CD14-positive monocyte (primary cell): ENCODE data around the gene RAI1. TPM values are rescaled to one million over a fixed set of nuclear protein-coding genes. Genes with fewer than 3 reads are reported as not detected.

Experiments used
- DNase-seq, 3 donors: peaks; one replicate each; pipeline ENCODE4 v3.0.0-alpha.2; 2011 to 2022
- H2AFZ ChIP-seq: 2 replicates; pipeline ENCODE4 v1.6.0; 2012; ENCODE audit warnings: mild to moderate bottlenecking, low read depth, low read length, inconsistent platforms; ENCODE audit not compliant: insufficient read depth, poor library complexity, severe bottlenecking
- H3K27ac ChIP-seq, 2 donors: 1 replicate in 1 of 2; 2 replicates in 1 of 2; pipeline ENCODE4 v1.5.1; 2012 to 2013; ENCODE audit warnings: low read length in 2 of 2, control low read depth in 1 of 2, inconsistent platforms in 1 of 2, low read depth in 1 of 2, mild to moderate bottlenecking in 1 of 2
- H3K27me3 ChIP-seq, 2 donors: one replicate each; pipeline versions ENCODE4 v1.6.0 to v1.6.1; 2011 to 2013; ENCODE audit warnings: low read length in 2 of 2; ENCODE audit not compliant: control insufficient read depth in 2 of 2, insufficient read depth in 2 of 2
- H3K36me3 ChIP-seq, 2 donors: replicated peaks in 1 of 2; 1 replicate in 1 of 2; 2 replicates in 1 of 2; pipeline versions ENCODE4 v1.5.1 to v1.6.1; 2012 to 2013; ENCODE audit warnings: low read length in 2 of 2, control low read depth in 1 of 2, inconsistent platforms in 1 of 2, mild to moderate bottlenecking in 1 of 2; ENCODE audit not compliant: insufficient read depth in 2 of 2, control insufficient read depth in 1 of 2
- H3K4me1 ChIP-seq, 2 donors: 1 replicate in 1 of 2; 2 replicates in 1 of 2; pipeline versions ENCODE4 v1.5.1 to v1.6.1; 2012 to 2013; ENCODE audit warnings: low read length in 2 of 2, control low read depth in 1 of 2, inconsistent platforms in 1 of 2, mild to moderate bottlenecking in 1 of 2, moderate library complexity in 1 of 2; ENCODE audit not compliant: insufficient read depth in 2 of 2, control insufficient read depth in 1 of 2
- H3K4me2 ChIP-seq: replicated peaks from 2 replicates; pipeline ENCODE3; 2012; ENCODE audit warnings: low read length, moderate library complexity, mild to moderate bottlenecking; ENCODE audit not compliant: poor library complexity, severe bottlenecking; ENCODE audit errors: extremely low read depth
- H3K4me3 ChIP-seq, 3 experiments: fragments of 200-600 bp in 1 of 3; sonication (generic) in 1 of 3; replicated peaks in 1 of 3; 1 replicate in 2 of 3; 2 replicates in 1 of 3; pipeline ENCODE4 v1.5.1; 2011 to 2013; ENCODE audit warnings: low read length in 3 of 3, mild to moderate bottlenecking in 3 of 3, control low read depth in 2 of 3, low read depth in 2 of 3, inconsistent platforms in 1 of 3, moderate library complexity in 1 of 3
- H3K79me2 ChIP-seq: 2 replicates; pipeline ENCODE4 v1.6.0; 2012; ENCODE audit warnings: mild to moderate bottlenecking, control low read depth, inconsistent platforms, low read length, moderate library complexity; ENCODE audit not compliant: insufficient read depth
- H3K9ac ChIP-seq: 2 replicates; pipeline ENCODE4 v1.6.0; 2017; ENCODE audit warnings: low read length, mild to moderate bottlenecking; ENCODE audit not compliant: insufficient read depth, poor library complexity, severe bottlenecking
- H3K9me3 ChIP-seq, 2 donors: replicated peaks in 1 of 2; 1 replicate in 1 of 2; 2 replicates in 1 of 2; pipeline versions ENCODE4 v1.5.1 to v1.6.1; 2012 to 2013; ENCODE audit warnings: low read length in 2 of 2, control low read depth in 1 of 2; ENCODE audit not compliant: control insufficient read depth in 1 of 2, insufficient read depth in 1 of 2
- H4K20me1 ChIP-seq: 2 replicates; pipeline ENCODE4 v1.6.0; 2012; ENCODE audit warnings: mild to moderate bottlenecking, low read length, control low read depth, moderate library complexity; ENCODE audit not compliant: insufficient read depth
- H3K27ac Mint-ChIP-seq, 7 donors: one replicate each; pipeline ENCODE4 v1.8.0; 2020; ENCODE audit warnings: mild to moderate bottlenecking in 7 of 7, mixed read lengths in 7 of 7, moderate library complexity in 6 of 7, inconsistent platforms in 2 of 7
- H3K27me3 Mint-ChIP-seq, 3 donors: one replicate each; pipeline ENCODE4 v1.8.0; 2021 to 2022; ENCODE audit warnings: low read depth in 3 of 3, mild to moderate bottlenecking in 3 of 3, mixed read lengths in 3 of 3, moderate library complexity in 3 of 3, inconsistent platforms in 1 of 3
- H3K36me3 Mint-ChIP-seq, 2 donors: one replicate each; pipeline ENCODE4 v1.8.0; 2020; ENCODE audit warnings: mixed read lengths in 2 of 2, inconsistent platforms in 1 of 2, mild to moderate bottlenecking in 1 of 2
- H3K4me1 Mint-ChIP-seq: one replicate; pipeline ENCODE4 v1.8.0; 2020; ENCODE audit warnings: mild to moderate bottlenecking, mixed read lengths
- H3K4me3 Mint-ChIP-seq, 2 donors: one replicate each; pipeline ENCODE4 v1.8.0; 2020; ENCODE audit warnings: mild to moderate bottlenecking in 2 of 2, mixed read lengths in 2 of 2, moderate library complexity in 1 of 2
- H3K9me3 Mint-ChIP-seq, 7 donors: one replicate each; pipeline ENCODE4 v1.8.0; 2020 to 2022; ENCODE audit warnings: mixed read lengths in 7 of 7, mild to moderate bottlenecking in 6 of 7, moderate library complexity in 6 of 7, inconsistent platforms in 2 of 7
- WGBS: methylation state at CpG from one replicate; pipeline ENCODE4 v1.1.5; 2013; ENCODE audit warnings: missing lambda C conversion rate; ENCODE audit not compliant: insufficient coverage; 5-methylcytosine and 5-hydroxymethylcytosine counted together
- intact Hi-C, 2 donors: fragments of 100-400 bp; cut with micrococcal nuclease; formaldehyde crosslinking; loops; one replicate each; pipeline versions ENCODE4 v1.15.0 to v1.15.1; 2023
- polyA plus RNA-seq, 3 donors: library from polyadenylated mRNA; depleted of rRNA in 1 of 3; unstranded in 2 of 3; stranded (reverse) in 1 of 3; fragments of 300-500 nt in 2 of 3; fragments of >200 nt in 1 of 3; fragmentation: Illumina TruSeq in 2 of 3; gene quantifications; 1 replicate in 2 of 3; 2 replicates in 1 of 3; pipeline ENCODE4 v1.2.3, GENCODE V29; 2012 to 2021
- TF ChIP-seq, protein P1 (sequence below): fragments of 200-600 bp; IDR thresholded peaks from one replicate; pipeline ENCODE4 v1.8.0; 2022; ENCODE audit warnings: antibody characterized with exemption, mild to moderate bottlenecking

The RAI1 gene
- polyA plus RNA-seq, 3 donors = 0.89 to 4.4 (median 1.5) TPM

DNA sequence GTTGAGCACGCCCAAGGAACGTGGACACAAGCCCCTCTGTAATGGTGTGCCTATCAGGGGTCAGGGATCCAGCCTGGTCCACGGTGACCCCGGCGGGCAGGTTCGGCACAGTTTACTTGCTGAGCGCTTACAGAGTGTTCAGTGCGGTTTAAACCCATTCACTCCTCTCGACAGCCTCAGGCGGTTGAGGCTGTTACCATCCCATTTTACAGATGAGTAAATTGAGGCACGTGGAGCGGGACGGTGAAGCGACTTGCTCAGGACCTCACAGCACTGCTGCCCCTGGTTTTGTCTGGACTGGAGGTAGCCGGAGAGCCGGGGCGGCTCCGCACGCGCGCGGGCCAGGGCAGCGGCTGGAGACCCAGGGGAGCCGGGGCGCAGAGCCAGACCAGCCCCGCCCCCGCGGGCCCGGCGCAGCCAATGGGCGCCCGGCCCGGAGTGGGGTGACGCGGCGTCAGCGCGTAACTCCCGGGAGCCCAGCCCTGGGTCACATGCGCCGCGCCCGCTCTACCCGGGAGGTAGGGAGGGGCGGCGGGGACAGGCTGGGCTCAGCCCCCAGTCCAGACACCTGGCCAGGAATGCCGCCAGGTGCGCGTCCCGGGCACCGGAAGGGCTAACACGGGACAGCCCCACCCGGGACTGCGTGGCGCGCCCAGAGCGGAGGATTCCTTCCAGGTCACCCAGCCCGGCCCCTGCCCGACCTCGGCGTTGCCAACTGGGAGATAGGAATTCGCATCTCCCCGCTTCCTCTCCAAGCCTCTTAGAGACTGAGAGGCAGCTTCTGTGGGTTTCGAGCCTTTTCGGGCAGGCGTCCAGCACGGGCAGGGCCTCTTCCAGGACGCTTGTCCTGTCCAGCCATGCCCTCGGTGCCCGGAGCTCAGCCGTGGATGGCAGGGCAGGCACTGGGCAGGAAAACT lies 158.8 kb downstream of the RAI1 start:
- H3K27me3 ChIP-seq = no peaks in the 10 kb centered on the region
- DNase-seq = peak; percentile 80 to 87 (median 85)
- H2AFZ ChIP-seq = peak overlapping the region; percentile 65
- H3K9me3 ChIP-seq = no peaks in the 10 kb centered on the region
- Mint-ChIP-seq H3K4me3 (peak overlapping the region; percentile 71 to 80), H3K27ac (peak overlapping the region; percentile 91 to 98 (median 96)), H3K4me1 (peaks cover 55% of the 10 kb centered on the region), H3K27me3 (peaks cover 0 to 4% (median 0%) of the 10 kb centered on the region in 3 donors), H3K36me3 (peaks cover 6 to 9% of the 10 kb centered on the region in 2 donors), H3K9me3 (no peaks in the 10 kb centered on the region)
- peak overlapping the region; percentile 87 for H3K9ac ChIP-seq
- H3K27ac ChIP-seq = peak overlapping the region; percentile 97 to 99
- H3K4me3 ChIP-seq = peak overlapping the region; percentile 72 to 83 (median 78)
- 2% methylated on average over 71 of the region's 71 CpGs for WGBS
- no peaks in the 10 kb centered on the region for H3K36me3 ChIP-seq
- H4K20me1 ChIP-seq = peaks cover 10% of the 10 kb centered on the region
- H3K79me2 ChIP-seq = peaks cover 18% of the 10 kb centered on the region
- TF ChIP-seq, protein P1, sequence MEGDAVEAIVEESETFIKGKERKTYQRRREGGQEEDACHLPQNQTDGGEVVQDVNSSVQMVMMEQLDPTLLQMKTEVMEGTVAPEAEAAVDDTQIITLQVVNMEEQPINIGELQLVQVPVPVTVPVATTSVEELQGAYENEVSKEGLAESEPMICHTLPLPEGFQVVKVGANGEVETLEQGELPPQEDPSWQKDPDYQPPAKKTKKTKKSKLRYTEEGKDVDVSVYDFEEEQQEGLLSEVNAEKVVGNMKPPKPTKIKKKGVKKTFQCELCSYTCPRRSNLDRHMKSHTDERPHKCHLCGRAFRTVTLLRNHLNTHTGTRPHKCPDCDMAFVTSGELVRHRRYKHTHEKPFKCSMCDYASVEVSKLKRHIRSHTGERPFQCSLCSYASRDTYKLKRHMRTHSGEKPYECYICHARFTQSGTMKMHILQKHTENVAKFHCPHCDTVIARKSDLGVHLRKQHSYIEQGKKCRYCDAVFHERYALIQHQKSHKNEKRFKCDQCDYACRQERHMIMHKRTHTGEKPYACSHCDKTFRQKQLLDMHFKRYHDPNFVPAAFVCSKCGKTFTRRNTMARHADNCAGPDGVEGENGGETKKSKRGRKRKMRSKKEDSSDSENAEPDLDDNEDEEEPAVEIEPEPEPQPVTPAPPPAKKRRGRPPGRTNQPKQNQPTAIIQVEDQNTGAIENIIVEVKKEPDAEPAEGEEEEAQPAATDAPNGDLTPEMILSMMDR = no peak
- H3K4me1 ChIP-seq = peaks cover 61 to 62% of the 10 kb centered on the region in 2 donors
- intact Hi-C loops = loop anchor here (2.0 to 10.0 kb wide), 3 partner anchors 15 to 155 kb away; partner anchors contain the start of gene RAI1 (in 1 of the 2)
- H3K4me2 ChIP-seq = peak overlapping the region; percentile 87

DNA sequence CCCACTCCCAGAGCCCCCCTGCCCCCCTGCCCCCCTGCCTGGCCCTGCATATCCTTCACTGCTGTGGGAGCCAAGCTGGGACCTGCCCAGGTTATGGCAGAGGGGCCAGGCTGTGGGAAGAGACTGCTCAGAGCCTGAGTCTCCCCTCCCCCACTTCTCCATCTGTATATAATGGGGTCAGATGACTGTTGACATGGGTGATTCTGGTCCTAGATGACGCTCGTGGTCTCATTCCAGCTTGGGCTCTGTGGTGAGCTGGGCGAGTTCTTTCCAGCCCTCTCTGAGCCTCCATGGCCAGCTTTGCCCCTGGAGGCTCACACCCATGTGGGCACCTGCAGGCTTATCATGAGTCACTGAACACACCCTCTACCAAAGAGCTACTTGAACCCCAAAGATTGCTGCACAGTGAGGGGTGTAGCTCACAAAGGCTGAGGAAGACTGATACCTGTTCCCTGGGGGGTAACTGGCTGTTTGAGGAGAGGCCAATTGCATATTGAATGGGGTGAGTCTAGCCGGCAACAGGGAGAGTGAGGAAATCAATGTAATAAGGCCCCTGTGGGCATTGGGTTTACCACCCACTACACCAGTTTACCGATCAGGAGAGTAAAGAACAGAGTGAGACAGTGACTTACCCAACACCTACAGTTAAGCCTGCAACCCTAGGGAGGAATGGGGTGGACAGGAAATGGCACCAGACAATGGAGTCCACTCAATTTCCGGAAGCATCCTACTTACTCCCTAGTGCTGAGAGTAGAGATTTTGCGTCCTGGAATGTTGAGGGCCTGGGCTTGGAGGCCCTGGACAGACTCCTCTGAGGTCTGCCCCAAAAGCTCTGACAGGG lies 159.7 kb downstream of the RAI1 start:
- no peaks in the 10 kb centered on the region for H3K9me3 ChIP-seq
- Mint-ChIP-seq H3K36me3 (peaks cover under 1 to 6% of the 10 kb centered on the region in 2 donors), H3K27me3 (peaks cover 0 to 1% (median 0%) of the 10 kb centered on the region in 3 donors), H3K4me3 (peak overlapping the region; percentile 68 to 79), H3K27ac (peak overlapping the region; percentile 88 to 94 (median 91)), H3K4me1 (peaks cover 46% of the 10 kb centered on the region), H3K9me3 (no peaks in the 10 kb centered on the region)
- H3K27ac ChIP-seq = peak overlapping the region; percentile 97 to 99
- peaks cover under 1 to 1% of the 10 kb centered on the region in 2 donors for H3K36me3 ChIP-seq
- TF ChIP-seq, protein P1 = no peak
- peak overlapping the region; percentile 87 for H3K9ac ChIP-seq
- peaks cover 52 to 53% of the 10 kb centered on the region in 2 donors for H3K4me1 ChIP-seq
- no peaks in the 10 kb centered on the region for H3K27me3 ChIP-seq
- intact Hi-C loops = no loop called here
- H3K79me2 ChIP-seq = peaks cover 9% of the 10 kb centered on the region
- peak overlapping the region; percentile 87 for H3K4me2 ChIP-seq
- peak overlapping the region; percentile 72 to 83 (median 78) for H3K4me3 ChIP-seq
- peak in 1 of 3 donors; percentile 65 for DNase-seq
- peaks cover under 1% of the 10 kb centered on the region for H4K20me1 ChIP-seq
- WGBS = no CpG with 5 or more reads among the region's 7 CpGs
- peak overlapping the region; percentile 65 for H2AFZ ChIP-seq
